HFFc6 (cell line): ENCODE data around the gene SLC22A12. TPM values are rescaled to one million over a fixed set of nuclear protein-coding genes. Genes with fewer than 3 reads are reported as not detected.
"Not testable (repeated sequence)": the region's sequence is repeated elsewhere in the genome, so short reads cannot be mapped to it uniquely, and the experiment has no call there.

Experiments
- DNase-seq: peaks from one replicate; pipeline ENCODE4 v3.0.0-alpha.2; 2018
- H3K27ac Mint-ChIP-seq: 2 replicates; pipeline ENCODE4 v1.8.0; 2020; ENCODE audit warnings: mild to moderate bottlenecking, mixed read lengths
- H3K27me3 Mint-ChIP-seq: 2 replicates; pipeline ENCODE4 v1.8.0; 2021; ENCODE audit warnings: mild to moderate bottlenecking, moderate library complexity, mixed read lengths; ENCODE audit not compliant: insufficient read depth
- H3K36me3 Mint-ChIP-seq: 2 replicates; pipeline ENCODE4 v1.8.0; 2021; ENCODE audit warnings: low read depth, mixed read lengths
- H3K4me1 Mint-ChIP-seq: 2 replicates; pipeline ENCODE4 v1.8.0; 2020; ENCODE audit warnings: low read depth, mixed read lengths
- H3K4me3 Mint-ChIP-seq: 2 replicates; pipeline ENCODE4 v1.8.0; 2020; ENCODE audit warnings: mild to moderate bottlenecking, moderate library complexity, mixed read lengths
- H3K9me3 Mint-ChIP-seq: 2 replicates; pipeline ENCODE4 v1.8.0; 2020; ENCODE audit warnings: mild to moderate bottlenecking, mixed read lengths
- CTCF ChIP-seq: fragments of 200-600 bp; sonication (generic); IDR thresholded peaks from 2 replicates; pipeline ENCODE4 v1.5.0; 2021; ENCODE audit warnings: antibody characterized with exemption, mild to moderate bottlenecking
- total RNA-seq, 6 experiments: library from RNA; stranded (reverse); fragmentation: NEBNext Ultra II Directional; extraction: Animal tissue kit (Norgen Biotek cat#: 25700); gene quantifications; 2 replicates in 1 of 6; 3 replicates in 5 of 6; pipeline ENCODE4 v1.2.3, GENCODE V29; 2021

Gene SLC22A12
- total RNA-seq, 6 experiments from 2014 or later, result not detected

GRCh38 chr11:64592234-64592615 is 1.2 kb downstream of the SLC22A12 start:
- Mint-ChIP-seq H3K9me3 (peaks cover 12% of the 10 kb centered on the region), H3K27me3 (peaks cover 14% of the 10 kb centered on the region), H3K4me1 (no peaks in the 10 kb centered on the region), H3K27ac (no peak overlapping the region), H3K36me3 (no peaks in the 10 kb centered on the region; the same call in none of the 2 replicates), H3K4me3 (no peak overlapping the region)
- TF ChIP-seq CTCF, result no peak
- no peak for DNase-seq

GRCh38 chr11:64592656-64593055 is 1.6 kb downstream of the SLC22A12 start:
- H3K4me1 Mint-ChIP-seq, result no peaks in the 10 kb centered on the region

GRCh38 chr11:64593156-64594105 is 2.4 kb downstream of the SLC22A12 start:
- Mint-ChIP-seq H3K27me3 (peaks cover 10% of the 10 kb centered on the region), H3K36me3 (no peaks in the 10 kb centered on the region; the same call in none of the 2 replicates), H3K4me1 (no peaks in the 10 kb centered on the region), H3K4me3 (no peak overlapping the region), H3K9me3 (peaks cover 4% of the 10 kb centered on the region), H3K27ac (no peak overlapping the region)
- DNase-seq, result no peak
- TF ChIP-seq CTCF, result no peak

More at GRCh38 chr11:64592656-64593055, 1.6 kb downstream of the SLC22A12 start:
- H3K27me3 Mint-ChIP-seq, result peaks cover 14% of the 10 kb centered on the region
- no peaks in the 10 kb centered on the region; the same call in none of the 2 replicates for H3K36me3 Mint-ChIP-seq
- no peak overlapping the region for H3K4me3 Mint-ChIP-seq
- no peak overlapping the region for H3K27ac Mint-ChIP-seq
- no peak for DNase-seq
- H3K9me3 Mint-ChIP-seq, result peaks cover 12% of the 10 kb centered on the region
- no peak for TF ChIP-seq CTCF

- TF ChIP-seq CTCF, result no peak
- no peaks in the 10 kb centered on the region; the same call in 1 of the 2 replicates for H3K36me3 Mint-ChIP-seq
- no peaks in the 10 kb centered on the region for H3K4me1 Mint-ChIP-seq
- H3K4me3 Mint-ChIP-seq, result no peak overlapping the region
- H3K9me3 Mint-ChIP-seq, result no peaks in the 10 kb centered on the region; the same call in 1 of the 2 replicates
- peaks cover 10% of the 10 kb centered on the region for H3K27me3 Mint-ChIP-seq
- H3K27ac Mint-ChIP-seq, result no peak overlapping the region
- DNase-seq, result no peak
These were observed 3.3 kb downstream of the SLC22A12 start for GRCh38 chr11:64594159-64594939.

- not testable (repeated sequence) for H3K36me3 Mint-ChIP-seq, H3K4me1 Mint-ChIP-seq, DNase-seq, H3K4me3 Mint-ChIP-seq, H3K9me3 Mint-ChIP-seq, H3K27ac Mint-ChIP-seq
- H3K27me3 Mint-ChIP-seq, result peaks cover 13% of the 10 kb centered on the region
These were observed 4.9 kb downstream of the SLC22A12 start for GRCh38 chr11:64595922-64596321.
